GM18502 (cell line): ENCODE results near the gene FOLR2.

Experiments used
- ATAC-seq: cut with Tn5 transposase; IDR thresholded peaks from one replicate; pipeline ENCODE4 v1.9.1; 2021; ENCODE audit warnings: mild to moderate bottlenecking; ENCODE audit not compliant: unreplicated experiment, poor library complexity

Gene FOLR2

DNA sequence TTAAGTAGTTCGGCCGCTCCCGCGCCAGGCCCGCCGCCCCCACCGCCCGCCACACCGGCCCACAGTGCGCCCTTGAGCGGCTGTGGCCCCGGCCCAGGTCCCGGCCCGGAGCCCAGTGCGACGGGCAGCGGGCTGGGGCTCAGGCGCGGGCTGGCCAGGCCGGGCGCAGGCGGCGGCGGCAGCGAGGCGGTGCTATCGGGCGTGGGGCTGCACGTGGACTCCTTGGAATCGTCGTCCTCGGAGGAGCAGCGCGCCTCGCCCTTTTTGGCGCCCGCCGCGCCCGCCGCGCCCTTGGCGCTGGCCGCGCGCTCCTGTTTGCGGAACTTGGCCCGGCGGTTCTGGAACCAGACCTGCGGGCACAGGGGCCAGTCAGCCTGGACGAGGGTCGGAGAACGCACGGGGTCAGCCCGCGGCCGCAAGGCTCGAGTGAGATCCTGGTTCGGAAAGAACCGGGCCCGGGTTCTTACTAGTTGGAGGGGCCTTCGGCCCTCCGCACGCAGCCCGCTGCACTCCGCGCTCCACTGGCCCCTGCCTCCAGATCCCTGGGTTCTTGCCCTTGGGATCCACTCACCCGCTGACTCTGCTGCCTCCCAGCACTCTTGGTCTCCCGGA, 23.4 kb downstream of the FOLR2 start:
- no peak for ATAC-seq

DNA sequence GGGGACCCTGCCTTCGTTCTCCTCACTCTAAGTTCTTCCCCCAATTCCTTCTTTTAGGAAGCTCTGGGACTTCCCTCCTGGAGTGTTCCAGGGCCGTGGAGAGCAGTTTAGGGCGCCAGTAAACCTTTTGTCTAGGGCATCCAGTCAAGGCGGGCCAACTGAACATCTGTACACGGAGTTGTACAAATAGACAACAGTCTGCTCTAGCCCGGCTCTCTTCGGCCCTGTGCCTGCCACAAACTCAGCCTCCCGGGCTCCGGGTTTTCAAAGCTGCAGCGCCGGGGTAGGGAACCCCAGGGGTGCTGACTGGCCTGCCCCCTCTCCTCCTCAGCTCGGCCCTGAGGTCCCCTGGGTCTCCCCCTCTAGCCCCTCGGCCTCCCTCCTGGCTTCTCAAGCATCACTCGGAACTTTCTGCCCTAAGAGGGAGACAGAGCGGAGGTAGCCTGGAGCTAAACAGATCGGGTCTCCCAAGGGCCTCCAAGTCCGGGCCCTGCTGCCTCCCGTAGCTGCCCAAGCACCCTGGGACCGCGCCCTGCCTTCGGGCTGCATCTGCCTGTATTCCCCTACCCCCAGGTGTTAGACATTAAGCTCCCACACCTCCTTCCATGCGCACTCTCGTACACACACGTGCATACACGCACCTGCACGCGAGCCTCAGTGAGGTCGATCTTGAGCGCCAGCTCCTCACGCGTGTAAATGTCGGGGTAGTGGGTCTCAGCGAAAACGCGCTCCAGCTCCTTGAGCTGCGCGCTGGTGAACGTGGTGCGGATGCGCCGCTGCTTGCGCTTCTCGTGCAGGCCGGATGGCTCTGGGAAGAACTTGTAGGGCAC, 24.1 kb downstream of the FOLR2 start:
- no peak for ATAC-seq

DNA sequence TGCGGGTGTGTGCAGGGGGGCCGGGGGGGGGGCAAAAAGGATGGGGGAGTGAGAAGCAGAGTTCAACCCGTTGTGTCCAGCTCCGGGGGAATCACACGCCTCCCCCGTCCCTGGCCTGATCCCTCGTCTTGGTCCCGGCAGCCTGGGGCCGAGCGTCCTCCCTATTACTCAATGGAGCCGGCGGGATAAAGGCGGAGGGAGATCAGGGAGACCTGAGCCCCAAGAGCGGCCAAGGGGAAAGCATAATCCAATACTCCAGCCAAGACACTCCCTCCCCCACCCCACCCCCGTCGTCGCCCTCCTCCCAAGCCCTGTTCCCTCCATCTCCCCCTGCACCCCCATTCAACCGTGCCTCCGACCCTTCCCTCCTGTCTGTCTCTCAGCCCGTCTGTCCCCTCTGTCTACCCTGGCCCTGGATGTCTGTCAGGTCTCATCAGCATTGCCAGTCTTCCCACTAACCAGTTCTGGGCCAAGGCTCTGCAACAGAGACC, 24.7 kb downstream of the FOLR2 start:
- ATAC-seq, result no peak

DNA sequence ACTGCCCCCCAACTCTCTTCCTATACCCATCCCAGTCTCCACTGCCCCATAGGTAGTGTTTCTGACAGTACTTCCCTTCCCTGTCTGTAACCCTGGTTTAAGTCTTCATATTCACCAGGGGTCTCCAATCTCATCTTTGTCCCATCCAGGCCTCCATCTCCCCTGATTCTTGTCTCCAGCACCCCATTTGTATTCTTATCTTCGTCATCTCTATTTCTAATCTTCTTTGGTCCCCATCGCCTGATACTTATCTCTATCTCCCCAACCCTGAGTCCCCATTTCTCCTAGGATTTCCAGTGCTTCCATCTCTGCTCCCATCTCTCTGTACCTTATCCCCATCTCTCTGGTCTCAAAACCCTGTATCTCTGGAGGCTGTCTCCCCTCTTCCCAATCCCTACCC, 25.5 kb downstream of the FOLR2 start:
- ATAC-seq, result no peak

DNA sequence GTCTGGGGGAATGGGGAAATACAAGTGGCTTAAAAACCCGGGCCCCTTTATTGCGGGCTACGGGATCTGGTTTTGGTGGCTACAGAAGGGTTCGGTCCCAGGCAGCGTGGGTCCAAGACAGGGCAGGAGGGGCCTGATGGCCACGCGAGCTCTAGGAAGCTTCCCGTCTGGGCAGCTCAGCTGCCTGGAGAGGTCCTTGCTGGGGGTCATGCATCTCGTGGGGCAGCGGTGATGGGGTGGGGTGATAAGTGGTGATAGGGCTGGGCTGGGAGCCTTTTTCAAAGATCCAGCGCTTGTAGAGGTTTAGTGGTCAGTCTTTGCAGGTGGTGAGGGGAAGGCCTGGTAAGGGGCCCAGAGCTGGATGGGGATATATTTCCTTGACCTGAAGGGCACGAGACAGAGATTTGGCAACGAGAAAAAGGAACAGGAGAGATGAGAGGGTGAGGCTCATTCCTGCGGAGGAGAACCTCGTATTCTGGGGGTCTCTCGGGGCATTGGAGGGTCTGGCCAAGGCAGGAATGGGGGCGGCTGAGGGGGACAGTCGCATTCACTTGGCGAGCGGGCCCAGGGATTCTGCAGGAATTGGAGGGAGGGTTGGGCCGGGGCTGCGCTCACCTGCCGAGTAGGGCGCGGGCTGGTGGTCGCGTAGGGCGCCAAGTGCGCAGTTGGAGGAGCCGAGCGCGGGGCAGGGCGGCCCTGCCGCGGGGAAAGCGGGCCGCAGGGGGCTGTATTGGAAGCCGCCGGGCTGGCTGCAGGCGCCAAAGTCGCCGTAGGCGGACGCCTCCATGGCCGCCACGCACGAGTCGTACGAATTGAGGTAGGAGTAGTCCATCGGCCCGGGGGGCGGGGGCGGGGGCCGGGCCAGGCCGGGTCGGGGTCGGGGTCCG, 26.8 kb downstream of the FOLR2 start:
- no peak for ATAC-seq

DNA sequence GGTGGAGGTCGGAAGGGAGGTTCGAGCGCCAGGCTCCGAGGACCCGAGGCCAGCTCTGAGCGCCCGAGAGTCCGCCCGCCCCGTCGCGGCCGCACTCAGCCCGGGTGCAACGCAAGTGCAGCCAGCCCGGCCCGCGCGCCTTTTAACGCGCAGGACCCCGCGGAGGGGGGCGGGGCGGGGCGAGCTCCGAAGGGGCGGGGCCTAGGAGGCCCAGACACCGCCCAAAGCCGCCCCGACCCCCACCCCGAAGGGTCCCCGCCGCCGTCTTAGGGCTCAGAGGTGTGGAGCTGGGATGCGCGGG, 27.4 kb downstream of the FOLR2 start, which contains the start of gene PHOX2A:
Gene PHOX2A (minus strand): TSS at position 117 of the 301 bp plus-strand sequence. CDS start 172 bp downstream, outside the sequence.
- no peak for ATAC-seq

DNA sequence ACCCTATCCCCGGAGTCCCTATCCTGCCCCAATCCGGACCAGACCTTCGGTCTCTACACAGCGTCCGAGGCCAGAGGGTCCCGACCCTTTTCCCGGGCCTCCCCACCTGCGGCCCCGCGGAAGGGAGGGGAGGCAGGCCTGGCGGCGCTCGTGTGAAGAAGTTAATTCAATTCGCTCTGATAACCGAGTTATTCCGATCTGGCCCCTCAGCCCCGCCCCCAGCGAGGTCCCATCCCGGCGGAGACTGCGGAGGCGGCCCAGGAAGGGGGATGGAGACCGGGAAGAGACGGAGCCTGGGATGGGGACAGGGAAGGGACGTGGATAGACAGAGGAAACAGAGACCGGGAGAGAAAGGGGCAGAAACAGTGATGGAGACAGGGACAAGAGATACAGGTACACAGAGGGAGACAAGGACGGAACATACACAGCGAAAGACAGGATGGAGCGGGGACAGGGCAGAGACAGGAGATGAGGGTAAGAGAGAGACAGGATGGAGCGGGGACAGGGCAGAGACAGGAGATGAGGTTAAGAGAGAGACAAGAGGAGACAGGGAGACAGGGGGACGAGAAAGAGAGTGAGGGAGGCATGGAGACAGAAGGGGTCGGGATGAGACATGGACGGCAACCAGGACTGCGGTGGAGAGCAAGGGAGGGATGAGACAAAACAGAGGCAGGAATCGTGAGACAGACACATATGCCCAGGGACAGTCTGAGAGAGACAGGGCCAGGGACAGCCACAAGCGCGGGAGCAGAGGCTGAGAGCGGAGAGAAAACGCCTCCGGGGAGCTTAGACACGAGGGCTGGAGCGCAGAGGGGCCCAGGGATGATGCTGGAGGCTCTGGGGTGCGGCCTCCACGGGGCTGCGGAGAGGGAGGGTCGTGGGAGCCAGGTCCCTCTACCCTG, 28.0 kb downstream of the FOLR2 start:
- ATAC-seq, result no peak

DNA sequence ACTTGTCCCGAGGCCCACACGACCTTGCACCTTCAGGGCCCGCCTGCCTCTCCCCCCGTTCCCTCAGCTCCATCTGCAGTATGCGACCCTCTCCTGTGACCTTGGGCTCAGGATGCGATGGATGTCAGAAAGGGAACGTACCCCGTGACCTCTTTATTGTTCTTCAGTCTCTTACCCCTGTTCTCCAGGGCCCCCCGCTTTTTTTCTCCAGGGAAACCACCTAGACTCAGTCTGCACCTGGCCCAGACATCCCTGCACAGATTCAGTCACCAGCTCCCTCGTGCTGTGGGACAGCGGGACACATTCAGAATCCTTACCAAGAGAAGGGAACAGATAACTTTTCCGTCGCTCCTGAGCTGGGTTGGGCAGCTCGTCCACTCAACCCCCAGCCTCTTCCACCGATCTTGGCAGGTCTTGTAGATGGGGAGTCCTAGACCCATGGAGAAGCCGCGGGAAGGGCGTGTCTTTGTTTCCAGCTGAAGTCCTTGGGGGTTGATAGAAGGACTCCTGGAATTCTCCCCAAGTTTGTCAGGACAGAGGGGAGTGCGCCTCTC, 28.7 kb downstream of the FOLR2 start:
- ATAC-seq, result no peak

DNA sequence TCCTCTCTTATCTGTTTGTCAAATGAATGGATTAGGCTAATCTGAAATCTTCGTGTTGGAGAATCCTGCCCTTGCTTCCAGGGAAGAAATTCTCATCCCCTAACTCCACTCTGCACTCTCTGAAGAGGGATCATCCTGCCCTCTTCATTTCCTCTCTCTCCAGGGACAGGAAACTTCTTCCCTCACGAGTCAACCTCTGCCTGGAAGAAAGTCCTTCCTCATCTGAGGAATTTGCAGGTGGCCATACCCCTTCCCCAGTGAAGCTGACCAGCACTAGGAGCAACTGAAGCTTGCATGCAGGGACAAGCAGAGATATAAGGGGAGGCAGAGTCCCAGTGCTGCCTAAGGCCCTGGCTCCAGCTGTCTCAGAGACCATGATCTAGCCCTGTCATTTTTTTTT, 31.0 kb downstream of the FOLR2 start:
- no peak for ATAC-seq

DNA sequence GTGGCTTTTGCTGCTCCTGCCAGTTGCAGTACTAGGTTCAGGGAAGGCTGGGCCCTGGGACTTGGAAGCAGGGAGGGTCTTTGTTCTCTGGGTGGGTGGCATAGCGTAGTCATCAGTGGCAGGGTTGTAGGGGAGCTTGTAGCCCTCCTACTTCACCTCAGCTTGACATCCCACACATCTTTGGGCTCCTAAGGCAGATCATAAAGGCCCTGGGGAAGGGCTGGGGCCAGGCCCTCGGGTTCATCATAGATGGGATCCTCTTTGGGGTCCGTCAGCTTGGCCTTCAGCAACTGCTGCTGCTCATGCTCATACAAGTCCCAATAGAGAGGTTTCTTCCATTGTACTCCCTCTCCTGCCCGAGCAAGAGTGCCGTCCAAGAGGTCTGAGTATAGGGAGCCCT, 33.4 kb downstream of the FOLR2 start:
- ATAC-seq, result no peak

DNA sequence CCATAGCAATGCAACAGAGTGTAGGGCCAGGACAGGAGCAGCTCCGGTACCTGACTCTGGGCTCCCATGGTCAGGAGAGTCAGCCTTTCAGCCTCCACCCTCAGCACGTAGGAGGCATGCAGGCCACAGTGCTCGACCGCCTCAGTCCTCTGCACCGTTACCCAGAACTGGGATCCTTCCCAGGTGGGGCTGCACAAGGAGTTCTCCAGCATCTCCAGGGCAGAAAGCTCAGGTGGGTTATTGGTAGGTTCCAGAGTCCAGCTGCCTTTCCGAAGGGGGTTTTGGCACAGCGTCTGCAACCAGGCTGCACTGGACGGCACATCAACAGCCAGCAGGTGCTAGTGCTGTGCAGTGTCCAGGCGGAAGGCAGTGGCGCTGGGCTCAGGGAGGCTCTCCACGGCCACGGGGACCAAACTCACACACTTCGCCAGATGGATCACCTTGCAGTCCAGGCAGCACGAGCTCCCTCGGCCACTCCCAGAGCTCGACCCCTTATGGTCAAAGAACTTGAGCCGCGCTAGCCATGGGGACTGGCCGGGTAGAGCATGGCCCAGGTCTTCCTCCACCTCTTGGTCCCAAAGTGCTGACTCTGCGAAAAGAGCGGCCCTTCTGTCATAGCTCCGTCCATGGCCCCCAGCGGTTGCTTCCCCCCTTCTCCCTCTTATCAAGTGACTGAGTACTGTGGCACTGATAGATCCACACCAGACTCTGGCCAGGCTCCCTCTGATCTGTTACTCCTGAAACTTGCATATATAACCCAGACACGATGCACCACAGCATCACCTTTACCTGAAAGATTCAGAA, 34.3 kb downstream of the FOLR2 start:
- no peak for ATAC-seq

DNA sequence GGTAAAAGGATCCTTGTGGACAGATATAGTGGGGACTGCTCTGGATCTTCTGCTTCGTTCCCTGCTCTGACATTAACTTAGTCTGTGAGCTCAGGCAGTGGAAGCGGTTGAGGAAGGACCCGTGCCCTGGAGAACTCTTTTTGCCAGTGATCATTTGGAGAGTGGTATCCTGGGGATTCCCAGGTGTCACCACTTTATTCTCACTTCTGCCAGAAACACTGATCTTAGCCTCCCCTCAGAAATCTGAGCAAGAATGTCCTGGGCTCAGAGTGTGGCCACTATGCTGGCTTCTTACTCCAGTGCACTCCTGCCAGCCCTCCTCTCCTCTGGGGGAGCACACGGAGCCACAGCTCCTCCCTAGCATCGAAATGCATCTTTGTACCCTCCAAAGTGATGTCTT, 35.0 kb downstream of the FOLR2 start:
- no peak for ATAC-seq

DNA sequence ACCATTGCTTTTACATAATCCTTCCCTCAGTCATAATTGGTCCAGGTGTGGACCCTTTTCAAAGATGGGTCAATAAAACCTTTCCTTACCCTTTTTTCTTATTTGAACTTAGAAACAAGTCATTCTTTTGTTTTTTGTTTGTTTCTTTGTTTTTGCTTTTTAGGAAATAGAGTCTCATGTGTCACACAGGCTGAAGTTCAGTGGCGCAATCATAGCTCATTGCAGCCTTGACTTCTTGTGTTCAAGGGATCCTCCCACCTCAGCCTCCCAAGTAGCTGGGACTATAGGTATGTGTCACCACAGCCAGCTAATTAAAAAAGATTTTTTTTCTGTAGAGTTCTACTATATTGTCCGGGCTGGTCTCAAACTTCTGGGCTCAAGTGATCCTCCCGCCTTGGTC, 36.8 kb downstream of the FOLR2 start:
- ATAC-seq, result no peak

DNA sequence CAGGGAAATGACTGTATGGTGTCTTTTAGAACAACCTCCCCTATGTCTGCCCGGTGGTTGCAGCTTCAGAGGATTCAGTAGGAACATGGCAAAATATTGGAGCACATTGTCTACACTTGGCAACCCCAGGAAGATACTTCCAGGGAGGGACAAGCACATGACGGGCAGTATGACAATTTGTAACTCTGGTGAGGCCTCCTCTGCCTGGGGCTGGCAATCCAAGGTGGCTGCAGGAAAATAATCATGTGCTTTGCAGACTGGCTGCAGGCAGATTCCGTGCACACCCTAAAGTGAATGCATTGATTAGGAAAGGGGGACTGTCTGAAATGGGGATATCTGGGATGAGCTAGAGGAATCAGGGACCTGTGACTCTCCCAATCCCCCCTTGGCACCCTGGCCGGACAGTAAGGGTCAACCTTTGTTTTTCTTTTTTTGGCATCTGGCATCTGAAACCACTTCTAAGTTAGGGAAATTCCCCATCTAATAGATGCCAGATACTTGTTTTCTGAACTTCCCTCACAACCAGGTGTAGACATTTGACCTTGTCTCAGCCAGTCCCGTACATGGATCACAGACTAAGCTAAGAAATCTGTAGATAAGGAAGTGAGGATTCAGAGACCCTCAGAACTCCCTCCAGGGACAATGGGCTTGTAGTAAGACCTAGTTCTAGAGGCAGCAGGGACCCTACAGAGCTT, 37.9 kb downstream of the FOLR2 start:
- no peak for ATAC-seq

DNA sequence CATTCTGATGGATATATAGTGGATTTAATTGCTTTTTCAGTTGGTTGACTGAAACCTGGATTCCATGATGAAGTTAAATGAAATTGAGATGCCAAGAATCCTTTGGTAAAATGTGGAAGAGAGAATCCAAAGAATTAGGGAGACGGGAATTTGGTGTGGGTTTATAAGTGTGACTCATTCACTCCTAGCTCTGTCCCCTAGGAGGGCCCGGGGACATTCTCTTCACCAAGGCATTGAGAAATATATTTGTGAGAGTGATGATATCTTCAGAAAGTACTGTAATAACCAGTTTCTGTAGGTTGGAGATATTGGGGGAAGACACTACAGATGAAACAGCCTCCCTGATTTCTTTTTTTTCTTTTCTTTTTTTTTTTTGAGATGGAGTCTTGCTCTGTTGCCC, 41.0 kb downstream of the FOLR2 start:
- ATAC-seq, result no peak

DNA sequence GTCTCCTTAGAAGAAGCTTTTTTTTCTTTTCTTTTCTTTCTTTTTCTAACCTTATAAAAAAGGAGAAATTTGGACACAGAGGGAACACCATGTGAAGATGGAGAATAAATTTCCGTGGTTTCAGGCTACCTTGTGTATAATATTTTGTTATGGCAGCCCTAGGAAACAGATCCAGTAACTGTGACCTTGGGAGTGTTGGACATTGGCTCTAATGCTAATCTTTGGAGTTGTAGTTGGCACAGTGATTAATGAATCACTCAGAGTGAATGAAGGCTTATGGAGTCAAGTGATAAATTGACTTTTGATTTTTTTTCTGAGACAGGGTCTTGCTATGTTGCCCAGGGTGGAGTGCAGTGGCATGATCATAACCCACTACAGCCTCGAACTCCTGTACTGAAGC, 42.9 kb downstream of the FOLR2 start:
- no peak for ATAC-seq

DNA sequence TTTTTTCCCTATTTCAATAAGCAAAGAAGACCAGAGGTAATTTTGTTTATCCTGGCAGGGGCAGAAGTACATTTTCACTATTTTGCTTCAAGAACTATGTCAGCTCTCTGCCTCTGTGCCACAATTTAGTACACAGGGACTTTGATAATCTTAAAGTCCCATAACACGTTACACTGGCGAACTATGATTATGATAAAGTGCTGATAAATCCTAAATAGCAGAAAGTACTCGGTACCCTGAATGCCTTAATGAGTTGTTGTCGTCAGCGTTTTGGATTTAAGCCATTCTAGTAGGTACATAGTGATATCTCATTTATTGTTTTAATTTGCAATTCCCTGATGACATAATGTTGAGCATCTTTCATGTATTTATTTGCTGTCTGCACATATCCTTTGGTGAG, 44.0 kb downstream of the FOLR2 start:
- no peak for ATAC-seq

DNA sequence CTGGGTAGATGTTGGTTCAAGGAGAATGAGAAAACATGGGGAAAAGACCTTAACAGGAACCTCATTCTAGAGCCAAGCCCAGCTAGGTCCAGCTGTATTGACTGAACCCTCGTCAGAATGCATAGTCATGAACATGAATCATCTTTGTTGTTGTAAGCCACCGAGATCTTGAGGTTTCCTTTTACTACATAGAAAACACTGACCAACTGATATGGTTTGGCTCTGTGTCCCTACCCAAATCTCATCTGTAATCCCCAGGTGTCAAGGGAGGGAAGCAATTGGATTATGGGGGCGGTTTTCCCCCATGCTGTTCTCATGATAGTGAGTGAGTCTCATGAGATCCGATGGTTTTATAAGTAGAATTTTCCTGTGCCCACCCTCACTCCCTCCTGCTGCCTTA, 46.8 kb downstream of the FOLR2 start:
- no peak for ATAC-seq
